ENCODE measurements around the gene CEP55.
A peak's percentile ranks its signal among the peaks of the same experiment; 100 is the strongest.

Gene CEP55

GRCh38 chr10:93496322-93497041 is at the start of gene CEP55:
TSS of gene CEP55 (plus strand) at chr10:93496612. CDS start at chr10:93500052, 3,440 bp downstream.
- TF ChIP-seq, protein P1, sequence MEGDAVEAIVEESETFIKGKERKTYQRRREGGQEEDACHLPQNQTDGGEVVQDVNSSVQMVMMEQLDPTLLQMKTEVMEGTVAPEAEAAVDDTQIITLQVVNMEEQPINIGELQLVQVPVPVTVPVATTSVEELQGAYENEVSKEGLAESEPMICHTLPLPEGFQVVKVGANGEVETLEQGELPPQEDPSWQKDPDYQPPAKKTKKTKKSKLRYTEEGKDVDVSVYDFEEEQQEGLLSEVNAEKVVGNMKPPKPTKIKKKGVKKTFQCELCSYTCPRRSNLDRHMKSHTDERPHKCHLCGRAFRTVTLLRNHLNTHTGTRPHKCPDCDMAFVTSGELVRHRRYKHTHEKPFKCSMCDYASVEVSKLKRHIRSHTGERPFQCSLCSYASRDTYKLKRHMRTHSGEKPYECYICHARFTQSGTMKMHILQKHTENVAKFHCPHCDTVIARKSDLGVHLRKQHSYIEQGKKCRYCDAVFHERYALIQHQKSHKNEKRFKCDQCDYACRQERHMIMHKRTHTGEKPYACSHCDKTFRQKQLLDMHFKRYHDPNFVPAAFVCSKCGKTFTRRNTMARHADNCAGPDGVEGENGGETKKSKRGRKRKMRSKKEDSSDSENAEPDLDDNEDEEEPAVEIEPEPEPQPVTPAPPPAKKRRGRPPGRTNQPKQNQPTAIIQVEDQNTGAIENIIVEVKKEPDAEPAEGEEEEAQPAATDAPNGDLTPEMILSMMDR (IDR thresholded peaks at IDR 0.05; ENCODE audit: low read length): no peak
- TF ChIP-seq EZH2 (IDR thresholded peaks at IDR 0.05; ENCODE audit: borderline replicate concordance, low read length): no peak
- peaks cover 9% of the 10 kb centered on the region; the same call in 1 of the 2 replicates for H3K79me2 ChIP-seq (ENCODE audit: insufficient read depth, low read length)

GRCh38 chr10:93447019-93447418 is 49.4 kb upstream of the CEP55 start:
- Histone ChIP-seq H3K27me3 (ENCODE audit: insufficient read depth, low read length) (no peaks in the 10 kb centered on the region), H3K4me1 (ENCODE audit: insufficient read depth, low read length, severe bottlenecking) (no peaks in the 10 kb centered on the region), H3K9me2 (ENCODE audit: low read depth, low read length) (no peaks in the 10 kb centered on the region), H3K9me3 (ENCODE audit: low read length) (no peaks in the 10 kb centered on the region), H2AFZ (ENCODE audit: low read length) (no peak overlapping the region), H3K36me3 (ENCODE audit: insufficient read depth, low read length) (no peaks in the 10 kb centered on the region), H3K79me2 (ENCODE audit: insufficient read depth, low read length) (no peaks in the 10 kb centered on the region), H3K9ac (ENCODE audit: low read length) (no peak overlapping the region), H3F3A (ENCODE audit: insufficient read depth, low read length) (no peaks in the 10 kb centered on the region), H4K20me1 (ENCODE audit: insufficient read depth, low read length) (no peaks in the 10 kb centered on the region), H3K4me2 (ENCODE audit: low read length) (no peak overlapping the region), H3K4me3 (ENCODE audit: low read depth, low read length, poor library complexity, severe bottlenecking) (no peak overlapping the region), H3K27ac (ENCODE audit: low read depth, low read length, poor library complexity, severe bottlenecking) (no peak overlapping the region)
- TF ChIP-seq, protein P1 (IDR thresholded peaks at IDR 0.05; ENCODE audit: low read length): no peak
- TF ChIP-seq EZH2 (IDR thresholded peaks at IDR 0.05; ENCODE audit: borderline replicate concordance, low read length): no peak

More at GRCh38 chr10:93496322-93497041, at the start of gene CEP55:
- H3K4me2 ChIP-seq (ENCODE audit: low read length): peak within 1 kb of the TSS; percentile 81
- H4K20me1 ChIP-seq (ENCODE audit: insufficient read depth, low read length): no peaks in the 10 kb centered on the region
- H3K4me1 ChIP-seq (ENCODE audit: insufficient read depth, low read length, severe bottlenecking): peaks cover 17% of the 10 kb centered on the region
- H3K27me3 ChIP-seq (ENCODE audit: insufficient read depth, low read length): no peaks in the 10 kb centered on the region
- no peaks in the 10 kb centered on the region for H3K9me3 ChIP-seq (ENCODE audit: low read length)
- peak within 1 kb of the TSS; percentile 65 for H3K9ac ChIP-seq (ENCODE audit: low read length)
- H3K4me3 ChIP-seq (ENCODE audit: low read depth, low read length, poor library complexity, severe bottlenecking): peak within 1 kb of the TSS; percentile 93
- H2AFZ ChIP-seq (ENCODE audit: low read length): peak within 1 kb of the TSS; percentile 63
- H3K27ac ChIP-seq (ENCODE audit: low read depth, low read length, poor library complexity, severe bottlenecking): peak within 1 kb of the TSS; percentile 77
- H3F3A ChIP-seq (ENCODE audit: insufficient read depth, low read length): no peaks in the 10 kb centered on the region
- H3K9me2 ChIP-seq (ENCODE audit: low read depth, low read length): no peaks in the 10 kb centered on the region
- peaks cover 11% of the 10 kb centered on the region; the same call in 1 of the 2 replicates for H3K36me3 ChIP-seq (ENCODE audit: insufficient read depth, low read length)

DNA sequence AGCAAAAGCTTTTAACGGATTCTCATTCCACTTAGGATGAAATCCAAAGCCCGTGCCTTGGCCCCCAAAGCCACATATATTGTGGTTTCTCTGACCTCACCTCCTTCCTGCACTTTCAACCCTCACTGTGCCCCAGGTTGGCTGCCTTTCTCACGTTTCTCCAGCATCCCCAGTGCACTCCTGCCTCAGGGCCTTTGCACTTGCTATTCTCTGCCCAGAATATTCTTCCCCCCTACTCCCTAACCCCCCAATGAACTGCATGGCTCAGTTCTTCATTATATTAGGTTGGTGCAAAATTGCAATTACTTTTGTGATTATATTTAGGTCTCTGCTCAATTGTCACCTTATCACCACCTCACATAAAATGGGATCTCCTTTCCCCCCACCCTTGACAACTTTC is 48.4 kb upstream of the CEP55 start:
- Histone ChIP-seq H3K9ac (ENCODE audit: low read length) (no peak overlapping the region), H3K79me2 (ENCODE audit: insufficient read depth, low read length) (no peaks in the 10 kb centered on the region), H3F3A (ENCODE audit: insufficient read depth, low read length) (no peaks in the 10 kb centered on the region), H2AFZ (ENCODE audit: low read length) (no peak overlapping the region), H3K27ac (ENCODE audit: low read depth, low read length, poor library complexity, severe bottlenecking) (no peak overlapping the region), H3K27me3 (ENCODE audit: insufficient read depth, low read length) (no peaks in the 10 kb centered on the region), H4K20me1 (ENCODE audit: insufficient read depth, low read length) (no peaks in the 10 kb centered on the region), H3K4me1 (ENCODE audit: insufficient read depth, low read length, severe bottlenecking) (no peaks in the 10 kb centered on the region), H3K9me3 (ENCODE audit: low read length) (no peaks in the 10 kb centered on the region), H3K36me3 (ENCODE audit: insufficient read depth, low read length) (no peaks in the 10 kb centered on the region), H3K9me2 (ENCODE audit: low read depth, low read length) (no peaks in the 10 kb centered on the region), H3K4me3 (ENCODE audit: low read depth, low read length, poor library complexity, severe bottlenecking) (no peak overlapping the region), H3K4me2 (ENCODE audit: low read length) (no peak overlapping the region)
- TF ChIP-seq EZH2 (IDR thresholded peaks at IDR 0.05; ENCODE audit: borderline replicate concordance, low read length): no peak
- TF ChIP-seq, protein P1 (IDR thresholded peaks at IDR 0.05; ENCODE audit: low read length): no peak

All from OCI-LY1 (cell line).